Activated T-cell treated with anti-CD3 and anti-CD28 coated beads for 24 hours (primary cell): Measurements from ENCODE around the gene TCTN1.
"Not testable (repeated sequence)": the region's sequence is repeated elsewhere in the genome, so short reads cannot be mapped to it uniquely, and the experiment has no call there.

Experiments used
- DNase-seq: peaks from one replicate; pipeline ENCODE4 v3.0.0-alpha.2; 2020; ENCODE audit warnings: low read depth

TCTN1 gene

GRCh38 chr12:110613771-110614684 lies at the start of gene TCTN1:
TSS of gene TCTN1 (plus strand) at chr12:110614129. CDS start at chr12:110614183, 54 bp downstream.
- peak; percentile 96 for DNase-seq

- DNase-seq: no peak
These were observed 49.4 kb upstream of the TCTN1 start for GRCh38 chr12:110564471-110564991.

- no peak for DNase-seq
These were observed 47.7 kb upstream of the TCTN1 start for GRCh38 chr12:110565894-110566871.

- DNase-seq: no peak
These were observed 46.9 kb upstream of the TCTN1 start for GRCh38 chr12:110566993-110567392.

GRCh38 chr12:110568752-110569151 lies 45.2 kb upstream of the TCTN1 start:
- DNase-seq: no peak

- not testable (repeated sequence) for DNase-seq
These were observed 44.1 kb upstream of the TCTN1 start for GRCh38 chr12:110569838-110570237.

GRCh38 chr12:110570798-110571197 lies 43.1 kb upstream of the TCTN1 start:
- not testable (repeated sequence) for DNase-seq

GRCh38 chr12:110574044-110574443 lies 39.9 kb upstream of the TCTN1 start:
- no peak for DNase-seq

GRCh38 chr12:110574717-110575230 lies 39.2 kb upstream of the TCTN1 start:
- DNase-seq: not testable (repeated sequence)

- no peak for DNase-seq
These were observed 38.6 kb upstream of the TCTN1 start for GRCh38 chr12:110575326-110575725.

- no peak for DNase-seq
These were observed 37.4 kb upstream of the TCTN1 start for GRCh38 chr12:110576504-110576903.

- peak; percentile 40 for DNase-seq
These were observed 35.9 kb upstream of the TCTN1 start for GRCh38 chr12:110577864-110578693.

- DNase-seq: peak; percentile 20
These were observed 35.0 kb upstream of the TCTN1 start for GRCh38 chr12:110578694-110579534.

- DNase-seq: no peak
These were observed 34.2 kb upstream of the TCTN1 start for GRCh38 chr12:110579535-110580253.

- no peak for DNase-seq
These were observed 32.0 kb upstream of the TCTN1 start for GRCh38 chr12:110581931-110582275.

- peak; percentile 78 for DNase-seq
These were observed 31.4 kb upstream of the TCTN1 start for GRCh38 chr12:110582276-110583136.

- peak; percentile 95 for DNase-seq
These were observed 30.5 kb upstream of the TCTN1 start, which contains the start of gene PPTC7 for GRCh38 chr12:110583137-110584059. TSS of gene PPTC7 (minus strand) at chr12:110583318. CDS start at chr12:110583031, 287 bp downstream.
